PFSK-1 (cell line): Measurements from ENCODE around the gene ZNF625.

Experiments
- FOXP2 ChIP-seq: optimal IDR thresholded peaks from 2 replicates; pipeline ENCODE3; 2011; ENCODE audit warnings: borderline replicate concordance, control low read depth, inconsistent platforms; ENCODE audit not compliant: insufficient read depth; ENCODE audit errors: extremely low read length, extremely low read depth
- POLR2AphosphoS5 ChIP-seq: IDR thresholded peaks from 2 replicates; pipeline ENCODE4 v1.6.1; 2012; ENCODE audit warnings: low read depth, mild to moderate bottlenecking, control low read depth, low read length, moderate library complexity
- SIN3A ChIP-seq: IDR thresholded peaks from 2 replicates; pipeline ENCODE4 v1.6.1; 2012; ENCODE audit warnings: mild to moderate bottlenecking, low read length, moderate library complexity, borderline replicate concordance; ENCODE audit not compliant: insufficient read depth
- TAF1 ChIP-seq: IDR thresholded peaks from 2 replicates; pipeline ENCODE4 v1.6.1; 2012; ENCODE audit warnings: low read length, control low read depth, borderline replicate concordance; ENCODE audit not compliant: insufficient read depth
- TF ChIP-seq, protein P1 (sequence below), 2 experiments: IDR thresholded peaks; 2 replicates each; pipeline versions ENCODE4 v1.6.1 to v1.8.0; 2011 to 2012; ENCODE audit warnings: low read depth in 2 of 2, low read length in 2 of 2, control low read depth in 1 of 2, inconsistent platforms in 1 of 2, mild to moderate bottlenecking in 1 of 2, moderate library complexity in 1 of 2; ENCODE audit not compliant: insufficient read depth in 1 of 2

DNA sequence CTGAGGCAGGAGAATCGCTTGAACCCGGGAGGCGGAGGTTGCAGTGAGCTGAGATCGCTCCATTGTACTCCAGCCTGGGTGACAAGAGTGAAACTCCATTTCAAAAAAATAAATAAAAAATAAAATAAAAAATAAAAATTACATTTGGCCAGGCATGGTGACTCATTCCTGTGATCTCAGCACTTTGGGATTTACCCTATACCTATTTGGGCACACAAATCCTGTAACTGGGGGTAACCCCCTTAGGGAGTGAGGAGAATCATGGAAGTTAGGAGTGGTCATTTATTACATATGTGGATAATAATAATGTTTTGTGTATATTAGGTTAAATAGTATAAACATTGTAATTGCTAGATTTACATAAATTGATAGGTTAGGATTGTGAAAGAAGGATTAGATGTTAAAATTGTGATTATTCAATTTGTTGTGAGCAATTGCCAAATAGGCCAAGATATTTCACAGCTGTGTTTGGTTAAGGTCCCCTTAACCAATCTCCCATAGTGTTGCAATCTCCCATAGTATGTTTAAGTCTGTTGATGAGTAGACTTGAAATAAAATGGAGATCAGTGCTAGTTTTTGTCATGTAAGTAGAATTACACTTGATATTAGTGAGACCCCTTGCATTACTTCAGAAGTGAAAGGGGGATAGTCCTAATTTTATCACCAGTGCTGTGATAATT lies 61.3 kb downstream of the ZNF625 start:
- TF ChIP-seq POLR2AphosphoS5 (no peak), TAF1 (no peak), SIN3A (no peak), FOXP2 (no peak)
- TF ChIP-seq, protein P1, sequence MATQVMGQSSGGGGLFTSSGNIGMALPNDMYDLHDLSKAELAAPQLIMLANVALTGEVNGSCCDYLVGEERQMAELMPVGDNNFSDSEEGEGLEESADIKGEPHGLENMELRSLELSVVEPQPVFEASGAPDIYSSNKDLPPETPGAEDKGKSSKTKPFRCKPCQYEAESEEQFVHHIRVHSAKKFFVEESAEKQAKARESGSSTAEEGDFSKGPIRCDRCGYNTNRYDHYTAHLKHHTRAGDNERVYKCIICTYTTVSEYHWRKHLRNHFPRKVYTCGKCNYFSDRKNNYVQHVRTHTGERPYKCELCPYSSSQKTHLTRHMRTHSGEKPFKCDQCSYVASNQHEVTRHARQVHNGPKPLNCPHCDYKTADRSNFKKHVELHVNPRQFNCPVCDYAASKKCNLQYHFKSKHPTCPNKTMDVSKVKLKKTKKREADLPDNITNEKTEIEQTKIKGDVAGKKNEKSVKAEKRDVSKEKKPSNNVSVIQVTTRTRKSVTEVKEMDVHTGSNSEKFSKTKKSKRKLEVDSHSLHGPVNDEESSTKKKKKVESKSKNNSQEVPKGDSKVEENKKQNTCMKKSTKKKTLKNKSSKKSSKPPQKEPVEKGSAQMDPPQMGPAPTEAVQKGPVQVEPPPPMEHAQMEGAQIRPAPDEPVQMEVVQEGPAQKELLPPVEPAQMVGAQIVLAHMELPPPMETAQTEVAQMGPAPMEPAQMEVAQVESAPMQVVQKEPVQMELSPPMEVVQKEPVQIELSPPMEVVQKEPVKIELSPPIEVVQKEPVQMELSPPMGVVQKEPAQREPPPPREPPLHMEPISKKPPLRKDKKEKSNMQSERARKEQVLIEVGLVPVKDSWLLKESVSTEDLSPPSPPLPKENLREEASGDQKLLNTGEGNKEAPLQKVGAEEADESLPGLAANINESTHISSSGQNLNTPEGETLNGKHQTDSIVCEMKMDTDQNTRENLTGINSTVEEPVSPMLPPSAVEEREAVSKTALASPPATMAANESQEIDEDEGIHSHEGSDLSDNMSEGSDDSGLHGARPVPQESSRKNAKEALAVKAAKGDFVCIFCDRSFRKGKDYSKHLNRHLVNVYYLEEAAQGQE (IDR thresholded peaks at IDR 0.05; ENCODE audit: insufficient read depth in 1 of 2, low read depth in 2 of 2, low read length in 2 of 2) = no peak
